Small intestine (tissue), 7 donors: ENCODE measurements around the gene KDELR1. TPM values are rescaled to one million over a fixed set of nuclear protein-coding genes. Genes with fewer than 3 reads are reported as not detected.
A peak's percentile ranks its signal among the peaks of the same experiment; 100 is the strongest.
"Not testable (repeated sequence)": the region's sequence is repeated elsewhere in the genome, so short reads cannot be mapped to it uniquely, and the experiment has no call there.

Experiments
- DNase-seq, 2 donors: peaks; one replicate each; pipeline versions ENCODE4 v3.0.0 to v3.0.0-alpha.2; 2013
- FAIRE-seq: peaks from 2 replicates; lab custom pipeline; 2012; peaks lifted over from hg19 to GRCh38; lab: Jason Lieb, UNC
- H3K27ac ChIP-seq, 3 donors: one replicate each; pipeline ENCODE4 v1.5.1; 2013; ENCODE audit warnings: low read length in 2 of 3, mild to moderate bottlenecking in 2 of 3, control low read depth in 1 of 3, inconsistent platforms in 1 of 3, low read depth in 1 of 3, moderate library complexity in 1 of 3
- H3K27me3 ChIP-seq, 3 donors: one replicate each; pipeline ENCODE4 v1.6.1; 2013; ENCODE audit warnings: low read length in 3 of 3, inconsistent platforms in 1 of 3; ENCODE audit not compliant: control insufficient read depth in 3 of 3, insufficient read depth in 3 of 3
- H3K36me3 ChIP-seq, 3 donors: one replicate each; pipeline ENCODE4 v1.6.1; 2013; ENCODE audit warnings: low read length in 3 of 3, inconsistent platforms in 1 of 3, low read depth in 1 of 3, mild to moderate bottlenecking in 1 of 3, moderate library complexity in 1 of 3; ENCODE audit not compliant: control insufficient read depth in 3 of 3, insufficient read depth in 2 of 3
- H3K4me1 ChIP-seq, 3 donors: one replicate each; pipeline ENCODE4 v1.6.1; 2013; ENCODE audit warnings: low read length in 2 of 3, inconsistent platforms in 1 of 3, low read depth in 1 of 3, mild to moderate bottlenecking in 1 of 3, moderate library complexity in 1 of 3; ENCODE audit not compliant: control insufficient read depth in 3 of 3, insufficient read depth in 2 of 3
- H3K4me3 ChIP-seq, 3 donors: one replicate each; pipeline ENCODE4 v1.5.1; 2013; ENCODE audit warnings: low read length in 3 of 3, control low read depth in 1 of 3, inconsistent platforms in 1 of 3, low read depth in 1 of 3, mild to moderate bottlenecking in 1 of 3, moderate library complexity in 1 of 3
- H3K9me3 ChIP-seq, 2 donors: one replicate each; pipeline ENCODE4 v1.6.1; 2013; ENCODE audit warnings: low read depth in 1 of 2, low read length in 1 of 2; ENCODE audit not compliant: control insufficient read depth in 2 of 2, insufficient read depth in 1 of 2
- WGBS, 3 donors: extraction: QIAGEN DNeasy Blood & Tissue Kit; methylation state at CpG; one replicate each; pipeline ENCODE4 v1.1.7; 2013; 5-methylcytosine and 5-hydroxymethylcytosine counted together
- polyA plus RNA-seq, 4 donors: library from polyadenylated mRNA; stranded (reverse) in 3 of 4; unstranded in 1 of 4; fragments of 200-250 nt in 3 of 4; fragments of 120-200 nt in 1 of 4; gene quantifications; one replicate each; pipeline versions ENCODE4 v1.2.1 to v1.2.3, GENCODE V29; 2013
- donor health status: healthy with polysubstance abuse.
- donor health status: control.
- donor health status: control.
- donor health status: Bipolar disorder and iron deficiency.
- donor health status: healthy.

The KDELR1 gene
- polyA plus RNA-seq, 4 donors, result 95.4 to 288 (median 166) TPM

DNA sequence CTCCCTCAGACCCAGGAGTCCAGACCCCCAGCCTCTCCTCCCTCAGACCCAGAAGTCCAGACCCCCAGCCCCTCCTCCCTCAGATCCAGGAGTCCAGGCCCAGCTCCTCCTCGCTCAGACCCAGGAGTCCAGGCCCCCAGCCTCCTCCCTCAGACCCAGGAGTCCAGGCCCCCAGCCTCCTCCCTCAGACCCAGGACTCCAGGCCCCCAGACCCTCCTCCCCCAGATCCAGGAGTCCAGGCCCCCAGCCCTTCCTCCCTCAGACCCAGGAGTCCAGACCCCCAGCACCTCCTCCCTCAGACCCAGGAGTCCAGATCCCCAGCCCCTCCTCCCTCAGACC, 624 bp upstream of the KDELR1 start:
- H3K9me3 ChIP-seq, FAIRE-seq, H3K4me3 ChIP-seq, H3K27ac ChIP-seq, DNase-seq: not testable (repeated sequence)
- H3K4me1 ChIP-seq, result peaks cover 0 to 25% (median 6%) of the 10 kb centered on the region in 3 donors
- H3K27me3 ChIP-seq, result peaks cover 5 to 47% (median 22%) of the 10 kb centered on the region in 3 donors
- WGBS, 3 donors, result 14 to 55% (median 50%) methylated on average over 1 of the region's 1 CpG
- peaks cover 0 to 20% (median 4%) of the 10 kb centered on the region in 3 donors for H3K36me3 ChIP-seq

DNA sequence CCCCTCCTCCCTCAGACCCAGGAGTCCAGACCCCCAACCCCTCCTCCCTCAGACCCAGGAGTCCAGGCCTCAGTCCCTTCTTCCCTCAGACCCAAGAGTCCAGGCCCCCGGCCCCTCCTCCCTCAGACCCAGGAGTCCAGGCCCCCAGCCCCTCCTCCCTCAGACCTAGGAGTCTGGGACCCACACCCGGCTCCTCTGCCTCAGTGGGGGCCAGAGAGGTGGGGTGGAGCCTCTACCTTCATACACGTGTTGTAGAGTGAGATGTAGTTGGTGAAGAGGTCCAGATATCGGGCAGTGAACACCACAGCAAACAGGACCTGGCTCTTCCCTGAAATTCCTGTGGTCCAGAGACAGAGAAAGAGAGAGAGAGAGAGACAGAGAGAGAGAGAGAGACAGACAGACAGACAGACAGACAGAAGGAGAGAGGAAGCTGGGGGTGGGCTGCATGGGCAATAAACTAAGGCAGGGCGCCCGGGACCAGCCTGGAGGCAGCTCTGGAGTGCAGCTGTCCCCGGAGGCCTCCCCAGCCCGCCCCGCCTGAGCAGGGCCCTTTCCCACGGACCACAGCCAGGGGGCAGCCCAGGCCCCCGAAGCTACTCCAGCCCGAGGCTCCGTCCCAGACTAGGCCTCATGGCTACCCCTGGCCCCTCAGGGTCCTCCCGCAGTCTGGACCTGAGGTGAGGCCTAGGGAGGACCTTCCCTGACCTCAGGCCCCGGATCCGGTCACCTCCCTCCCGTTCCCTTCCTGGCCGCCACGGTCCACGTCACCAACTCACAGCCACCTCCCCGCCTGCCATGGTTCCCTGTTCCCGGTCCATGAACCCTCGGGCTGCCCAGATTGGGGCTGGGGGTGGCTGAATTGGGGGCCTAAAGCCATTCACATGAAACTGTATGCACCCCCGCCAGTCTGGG, 907 bp downstream of the KDELR1 start:
- peaks cover 3 to 31% (median 14%) of the 10 kb centered on the region in 3 donors for H3K27me3 ChIP-seq
- peak; percentile 66 to 89 for DNase-seq

DNA sequence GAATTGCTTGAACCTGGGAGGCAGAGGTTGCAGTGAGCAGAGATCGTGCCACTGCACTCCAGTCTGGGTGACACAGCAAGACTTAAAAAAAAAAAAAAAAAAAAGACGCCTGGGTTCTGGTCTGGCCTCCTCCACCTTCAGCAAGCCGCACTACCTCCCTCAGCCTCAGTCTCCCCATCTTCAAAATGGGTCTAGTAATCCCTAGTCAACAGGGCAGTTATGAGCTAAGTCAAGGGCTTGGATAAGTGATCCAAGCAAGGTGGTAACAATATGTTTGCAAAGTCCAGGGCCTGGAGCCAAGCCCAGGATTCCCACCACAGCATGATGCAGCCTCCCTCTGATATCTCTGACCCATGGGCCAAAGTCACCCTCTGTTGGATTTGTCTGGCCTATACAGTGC, 4.4 kb downstream of the KDELR1 start:
- Histone ChIP-seq H3K36me3 (peaks cover 23 to 70% (median 25%) of the 10 kb centered on the region in 3 donors), H3K4me3 (no peak overlapping the region)

More for the DNA sequence above, 907 bp downstream of the KDELR1 start:
- H3K4me3 ChIP-seq, result peak overlapping the region; percentile 76 to 96 (median 92)
- FAIRE-seq, result peak; percentile 84
- H3K36me3 ChIP-seq, result peaks cover 7 to 35% (median 8%) of the 10 kb centered on the region in 3 donors
- peak overlapping the region; percentile 81 to 88 (median 83) for H3K27ac ChIP-seq
- WGBS, 3 donors, result 1 to 5% (median 4%) methylated on average over 19 to 24 of the region's 24 CpGs
- H3K4me1 ChIP-seq, result peaks cover 0 to 12% (median 6%) of the 10 kb centered on the region in 3 donors
- no peaks in the 10 kb centered on the region for H3K9me3 ChIP-seq

DNA sequence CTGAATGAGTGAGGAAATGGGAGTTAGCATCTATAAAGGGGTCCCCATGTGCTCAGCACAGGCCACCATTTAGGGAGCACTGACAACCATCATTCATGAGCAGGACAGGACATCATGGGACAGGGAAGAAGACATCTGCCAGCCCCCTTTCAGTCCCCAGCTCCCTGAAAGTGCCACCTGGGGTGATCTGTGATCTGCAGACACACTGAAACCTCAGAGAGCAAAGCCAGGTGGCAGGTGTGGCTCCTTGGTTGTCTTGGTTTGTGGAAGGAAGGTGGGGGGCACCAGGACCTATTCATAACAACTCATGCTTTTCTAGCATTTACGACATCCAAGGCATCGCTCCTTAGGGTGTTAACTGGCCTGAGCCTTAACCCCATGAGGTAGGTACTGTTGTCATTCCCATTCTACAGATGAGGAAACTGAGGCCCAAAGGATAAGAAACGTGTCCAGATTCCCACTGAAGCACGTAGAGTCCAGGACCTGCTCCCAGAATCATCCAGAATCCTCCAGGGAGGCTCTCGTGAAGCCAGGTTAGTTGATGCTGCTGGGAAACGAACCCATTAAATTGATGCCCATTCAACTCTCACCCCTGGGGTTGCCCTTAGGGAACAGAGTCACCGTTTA, 5.8 kb downstream of the KDELR1 start:
- H3K36me3 ChIP-seq, result peaks cover 25 to 82% (median 28%) of the 10 kb centered on the region in 3 donors
- FAIRE-seq, result no peak
- DNase-seq, result no peak

More for the DNA sequence above, 4.4 kb downstream of the KDELR1 start:
- no peaks in the 10 kb centered on the region for H3K9me3 ChIP-seq
- H3K27me3 ChIP-seq, result no peaks in the 10 kb centered on the region
- 90 to 100% (median 95%) methylated on average over 2 to 3 of the region's 3 CpGs for WGBS, 3 donors
- peaks cover 0 to 6% (median 5%) of the 10 kb centered on the region in 3 donors for H3K4me1 ChIP-seq
- H3K27ac ChIP-seq, result no peak overlapping the region
- FAIRE-seq (no peak), DNase-seq (no peak)

DNA sequence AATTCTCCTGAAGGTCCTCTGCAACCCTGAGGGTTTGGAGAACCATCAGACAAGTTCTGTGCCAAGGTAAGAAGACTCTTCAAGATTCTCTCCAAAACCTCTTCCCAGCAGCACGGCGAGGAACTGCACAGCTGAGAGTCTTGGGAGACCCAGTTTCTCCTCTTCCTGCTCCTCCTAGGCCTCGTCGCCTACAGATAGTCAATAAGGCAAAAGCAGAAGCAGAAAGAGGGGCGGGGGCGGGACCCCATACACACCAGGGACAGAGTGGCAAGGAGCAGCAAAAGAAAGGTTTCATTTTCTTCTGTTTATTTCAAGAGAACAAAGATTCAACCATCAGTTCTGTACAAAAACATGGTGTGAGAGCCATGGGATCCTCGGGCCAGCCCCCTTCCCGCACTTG, 9.1 kb downstream of the KDELR1 start:
- DNase-seq (no peak), FAIRE-seq (no peak)
- Histone ChIP-seq H3K27me3 (no peaks in the 10 kb centered on the region), H3K27ac (no peak overlapping the region), H3K9me3 (no peaks in the 10 kb centered on the region), H3K36me3 (peaks cover 25 to 70% (median 26%) of the 10 kb centered on the region in 3 donors), H3K4me3 (no peak overlapping the region), H3K4me1 (no peaks in the 10 kb centered on the region)
- 94 to 98% (median 96%) methylated on average over 8 of the region's 8 CpGs for WGBS, 3 donors

More for the DNA sequence above, 5.8 kb downstream of the KDELR1 start:
- no peaks in the 10 kb centered on the region for H3K27me3 ChIP-seq
- peaks cover 0 to 6% (median 5%) of the 10 kb centered on the region in 3 donors for H3K4me1 ChIP-seq
- 84 to 87% (median 87%) methylated on average over 7 of the region's 7 CpGs for WGBS, 3 donors
- H3K27ac ChIP-seq, result no peak overlapping the region
- H3K9me3 ChIP-seq, result no peaks in the 10 kb centered on the region
- H3K4me3 ChIP-seq, result no peak overlapping the region

DNA sequence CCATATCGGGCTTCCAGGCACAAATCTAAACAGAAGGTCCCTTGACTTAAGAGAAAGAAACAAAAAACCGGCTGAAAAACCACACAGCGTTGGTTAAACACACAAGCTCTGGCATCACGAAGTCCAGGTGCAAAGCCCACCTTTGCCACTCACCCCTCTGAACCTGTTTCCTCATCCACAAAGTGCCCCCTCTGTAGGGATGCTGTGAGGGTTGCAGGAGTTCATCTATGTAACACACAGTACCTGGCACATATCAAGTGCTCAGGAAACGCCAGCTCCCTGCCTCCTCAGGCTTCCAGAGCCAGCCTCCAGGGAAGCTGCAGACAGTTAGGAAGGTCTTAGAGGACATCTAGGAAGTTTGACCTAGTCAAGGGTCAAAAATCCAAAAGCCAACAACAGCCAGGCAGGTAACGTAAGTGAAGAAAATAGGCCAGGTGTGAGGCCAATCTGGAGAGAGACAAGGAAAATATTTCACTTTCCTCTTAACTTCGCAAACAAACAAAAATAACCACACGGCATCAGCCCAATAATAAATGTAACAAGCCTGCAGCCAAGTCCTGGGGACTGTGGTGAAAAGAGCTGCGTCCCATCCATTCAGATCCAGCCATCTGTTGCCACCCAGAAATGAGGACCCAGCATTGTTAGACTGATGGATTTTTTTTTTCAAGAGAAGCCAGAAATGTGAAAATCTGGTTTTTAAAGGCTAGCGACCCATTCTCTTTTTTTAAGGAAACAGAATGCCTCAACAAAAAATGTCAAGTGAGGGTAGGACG, 10.0 kb downstream of the KDELR1 start:
- no peak overlapping the region for H3K4me3 ChIP-seq
- H3K9me3 ChIP-seq, result no peaks in the 10 kb centered on the region
- DNase-seq (no peak), FAIRE-seq (no peak)
- H3K27ac ChIP-seq, result no peak overlapping the region
- no peaks in the 10 kb centered on the region for H3K27me3 ChIP-seq
- H3K4me1 ChIP-seq, result no peaks in the 10 kb centered on the region
- peaks cover 23 to 61% (median 25%) of the 10 kb centered on the region in 3 donors for H3K36me3 ChIP-seq
- WGBS, 3 donors, result 85 to 89% (median 87%) methylated on average over 11 of the region's 11 CpGs

DNA sequence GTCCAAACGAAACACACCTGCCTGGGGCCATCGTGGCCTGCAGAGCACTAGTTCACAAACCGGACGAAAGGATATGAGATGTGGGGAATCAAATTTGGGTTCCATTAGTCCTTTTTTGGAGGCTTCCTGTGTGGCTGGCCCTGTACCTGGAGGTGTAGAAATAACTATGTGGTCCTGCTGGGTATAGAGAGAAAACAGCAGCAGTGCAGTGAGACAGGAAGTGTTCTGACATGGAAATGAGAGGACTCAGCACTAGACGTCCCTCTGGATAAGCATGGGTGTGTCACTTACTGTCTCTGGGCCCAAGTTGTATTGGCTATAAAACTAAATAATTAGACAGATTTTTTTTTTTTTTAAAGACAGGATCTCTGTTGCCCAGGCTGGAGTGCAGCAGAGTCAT, 12.3 kb downstream of the KDELR1 start:
- peak in 1 of 2 donors; percentile 38 for DNase-seq
- H3K27me3 ChIP-seq, result no peaks in the 10 kb centered on the region
- H3K27ac ChIP-seq, result no peak overlapping the region
- no peaks in the 10 kb centered on the region for H3K9me3 ChIP-seq
- H3K4me3 ChIP-seq, result no peak overlapping the region
- peaks cover 12 to 38% (median 13%) of the 10 kb centered on the region in 3 donors for H3K36me3 ChIP-seq
- 70 to 75% (median 73%) methylated on average over 5 of the region's 5 CpGs for WGBS, 3 donors
- FAIRE-seq, result no peak
- no peaks in the 10 kb centered on the region for H3K4me1 ChIP-seq

DNA sequence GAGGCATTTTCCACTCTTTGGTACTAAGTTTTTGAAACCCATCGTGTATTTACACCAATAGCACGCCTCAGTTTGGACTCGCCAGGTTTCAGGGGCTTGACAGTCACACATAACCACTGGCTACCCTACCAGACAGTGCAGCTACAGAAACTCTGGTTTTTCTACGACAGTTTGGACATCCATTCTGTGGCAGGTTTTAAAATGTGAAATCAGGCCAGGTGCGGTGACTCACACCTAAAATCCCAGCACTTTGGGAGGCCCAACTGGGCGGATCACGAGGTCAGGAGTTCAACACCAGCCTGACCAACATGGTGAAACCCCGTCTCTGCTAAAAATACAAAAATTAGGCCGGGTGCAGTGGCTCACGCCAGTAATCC, 13.2 kb downstream of the KDELR1 start:
- H3K27ac ChIP-seq, result no peak overlapping the region
- H3K27me3 ChIP-seq, result no peaks in the 10 kb centered on the region
- H3K9me3 ChIP-seq, result no peaks in the 10 kb centered on the region
- no peak for DNase-seq
- H3K4me3 ChIP-seq, result no peak overlapping the region
- WGBS, 3 donors, result 87 to 91% (median 90%) methylated on average over 10 of the region's 10 CpGs
- no peaks in the 10 kb centered on the region for H3K4me1 ChIP-seq
- no peak for FAIRE-seq
- peaks cover 5 to 29% (median 10%) of the 10 kb centered on the region in 3 donors for H3K36me3 ChIP-seq
